H9 (cell line): Measurements from ENCODE around the gene PELI2. TPM values are rescaled to one million over a fixed set of nuclear protein-coding genes. Genes with fewer than 3 reads are reported as not detected.

Source experiments
- DNase-seq: peaks from one replicate; pipeline ENCODE4 v3.0.0-alpha.2; 2017
- H2AFZ ChIP-seq: one replicate; pipeline ENCODE4 v1.6.1; 2013; ENCODE audit warnings: mild to moderate bottlenecking, low read length, control low read depth, moderate library complexity
- H2AK5ac ChIP-seq: 2 replicates; pipeline ENCODE4 v1.6.1; 2013; ENCODE audit warnings: low read length, control low read depth, mixed read lengths; ENCODE audit not compliant: insufficient read length
- H2BK120ac ChIP-seq: one replicate; pipeline ENCODE4 v1.6.1; 2013; ENCODE audit warnings: low read depth, mild to moderate bottlenecking, low read length, control low read depth, inconsistent platforms; ENCODE audit not compliant: poor library complexity, severe bottlenecking
- H2BK12ac ChIP-seq: 2 replicates; pipeline ENCODE4 v1.6.1; 2013; ENCODE audit warnings: low read length, control low read depth, mixed read lengths, low read depth; ENCODE audit not compliant: insufficient read length
- H2BK15ac ChIP-seq: 2 replicates; pipeline ENCODE4 v1.6.1; 2013; ENCODE audit warnings: low read depth, low read length, control low read depth
- H2BK20ac ChIP-seq: one replicate; pipeline ENCODE4 v1.6.1; 2013; ENCODE audit warnings: low read depth, mild to moderate bottlenecking, low read length, control low read depth, inconsistent platforms; ENCODE audit not compliant: poor library complexity, severe bottlenecking
- H2BK5ac ChIP-seq: 2 replicates; pipeline ENCODE4 v1.6.1; 2013; ENCODE audit warnings: low read length, control low read depth, mixed read lengths; ENCODE audit not compliant: insufficient read length
- H3K14ac ChIP-seq: 2 replicates; pipeline ENCODE4 v1.6.1; 2013; ENCODE audit warnings: low read length, control low read depth; ENCODE audit not compliant: insufficient read depth
- H3K18ac ChIP-seq: 2 replicates; pipeline ENCODE4 v1.6.1; 2013; ENCODE audit warnings: low read depth, mild to moderate bottlenecking, mixed read lengths, low read length, control low read depth; ENCODE audit not compliant: insufficient read length
- H3K23ac ChIP-seq: 2 replicates; pipeline ENCODE4 v1.6.1; 2013; ENCODE audit warnings: low read length, control low read depth, mixed read lengths, low read depth; ENCODE audit not compliant: insufficient read length
- H3K23me2 ChIP-seq: 2 replicates; pipeline ENCODE4 v1.6.1; 2013; ENCODE audit warnings: low read depth, mild to moderate bottlenecking, mixed read lengths, low read length, control low read depth; ENCODE audit not compliant: insufficient read length, poor library complexity, severe bottlenecking
- H3K27ac ChIP-seq: 2 replicates; pipeline ENCODE4 v1.5.1; 2013; ENCODE audit warnings: low read length, control low read depth, mixed read lengths, low read depth; ENCODE audit not compliant: insufficient read length
- H3K27me3 ChIP-seq: 2 replicates; pipeline ENCODE4 v1.6.1; 2013; ENCODE audit warnings: low read length, control low read depth, inconsistent platforms; ENCODE audit not compliant: insufficient read depth
- H3K4ac ChIP-seq: 2 replicates; pipeline ENCODE4 v1.6.1; 2013; ENCODE audit warnings: low read depth, mild to moderate bottlenecking, control low read depth, inconsistent platforms, low read length, moderate library complexity
- H3K4me1 ChIP-seq: 2 replicates; pipeline ENCODE4 v1.6.1; 2013; ENCODE audit warnings: low read length, control low read depth, inconsistent platforms; ENCODE audit not compliant: insufficient read depth
- H3K4me2 ChIP-seq: 2 replicates; pipeline ENCODE4 v1.6.1; 2013; ENCODE audit warnings: low read length, control low read depth, mixed read lengths; ENCODE audit not compliant: insufficient read length, insufficient read depth
- H3K56ac ChIP-seq: 2 replicates; pipeline ENCODE4 v1.6.1; 2013; ENCODE audit warnings: low read depth, mild to moderate bottlenecking, mixed read lengths, low read length, control low read depth; ENCODE audit not compliant: insufficient read length
- H3K79me1 ChIP-seq: 2 replicates; pipeline ENCODE4 v1.6.1; 2013; ENCODE audit warnings: low read depth, mild to moderate bottlenecking, moderate library complexity, low read length, control low read depth, inconsistent platforms; ENCODE audit not compliant: insufficient read depth, poor library complexity, severe bottlenecking
- H3K79me2 ChIP-seq: 2 replicates; pipeline ENCODE4 v1.6.1; 2013; ENCODE audit warnings: low read length, control low read depth, inconsistent platforms; ENCODE audit not compliant: insufficient read depth
- H3K9ac ChIP-seq: 2 replicates; pipeline ENCODE4 v1.6.1; 2013; ENCODE audit warnings: low read length, control low read depth, mixed read lengths; ENCODE audit not compliant: insufficient read length; ENCODE audit errors: extremely low read depth
- H3K9me3 ChIP-seq: one replicate; pipeline ENCODE4 v1.6.1; 2013; ENCODE audit warnings: low read depth, low read length, inconsistent platforms; ENCODE audit not compliant: control insufficient read depth
- H3T11ph ChIP-seq: one replicate; pipeline ENCODE4 v1.6.1; 2013; ENCODE audit warnings: mild to moderate bottlenecking, low read length, control low read depth, inconsistent platforms
- H4K20me1 ChIP-seq: one replicate; pipeline ENCODE4 v1.6.1; 2013; ENCODE audit not compliant: control insufficient read depth, insufficient read length, insufficient read depth
- H4K5ac ChIP-seq: 2 replicates; pipeline ENCODE4 v1.6.1; 2013; ENCODE audit warnings: low read depth, mild to moderate bottlenecking, mixed read lengths, low read length, control low read depth; ENCODE audit not compliant: insufficient read length
- H4K8ac ChIP-seq: replicated peaks from 2 replicates; pipeline ENCODE4 v1.6.1; 2013; ENCODE audit warnings: low read length, control low read depth, mixed read lengths, low read depth; ENCODE audit not compliant: insufficient read length
- H4K91ac ChIP-seq: 2 replicates; pipeline ENCODE4 v1.6.1; 2013; ENCODE audit warnings: low read depth, mild to moderate bottlenecking, moderate library complexity, mixed read lengths, low read length, control low read depth; ENCODE audit not compliant: insufficient read length
- H3K27ac Mint-ChIP-seq, 3 experiments: 2 replicates in 2 of 3; 3 replicates in 1 of 3; pipeline ENCODE4 v1.8.0; 2020 to 2021; ENCODE audit warnings: mixed read lengths in 3 of 3, mild to moderate bottlenecking in 1 of 3, moderate library complexity in 1 of 3
- H3K27me3 Mint-ChIP-seq: 2 replicates; pipeline ENCODE4 v1.8.0; 2021; ENCODE audit warnings: low read depth, mild to moderate bottlenecking, moderate library complexity, mixed read lengths
- H3K36me3 Mint-ChIP-seq, 3 experiments: 2 replicates in 2 of 3; 3 replicates in 1 of 3; pipeline ENCODE4 v1.8.0; 2020 to 2021; ENCODE audit warnings: low read depth in 3 of 3, mixed read lengths in 3 of 3; ENCODE audit not compliant: insufficient read depth in 1 of 3
- H3K4me1 Mint-ChIP-seq, 2 experiments: 2 replicates each; pipeline ENCODE4 v1.8.0; 2020; ENCODE audit warnings: mixed read lengths in 2 of 2
- H3K4me3 Mint-ChIP-seq, 2 experiments: 2 replicates in 1 of 2; 3 replicates in 1 of 2; pipeline ENCODE4 v1.8.0; 2020 to 2021; ENCODE audit warnings: mild to moderate bottlenecking in 2 of 2, mixed read lengths in 2 of 2, moderate library complexity in 1 of 2
- H3K9me3 Mint-ChIP-seq, 2 experiments: 2 replicates in 1 of 2; 3 replicates in 1 of 2; pipeline ENCODE4 v1.8.0; 2020; ENCODE audit warnings: mild to moderate bottlenecking in 2 of 2, mixed read lengths in 2 of 2, moderate library complexity in 1 of 2
- CTCF ChIP-seq: fragments of 200-600 bp; sonication (generic); conservative IDR thresholded peaks from 3 replicates; pipeline ENCODE4 v1.8.0; 2021; ENCODE audit warnings: antibody characterized with exemption, mild to moderate bottlenecking
- WGBS: extraction: QIAGEN DNeasy Blood & Tissue Kit; methylation state at CpG from one replicate; pipeline ENCODE4 v1.1.7; 2013; ENCODE audit warnings: missing lambda C conversion rate, low lambda C conversion rate, mixed read lengths; ENCODE audit not compliant: insufficient read length; ENCODE audit errors: extremely low coverage; 5-methylcytosine and 5-hydroxymethylcytosine counted together
- total RNA-seq: library from RNA; stranded (reverse); gene quantifications from 2 replicates; pipeline ENCODE4 v1.2.1, GENCODE V29; 2021

Gene PELI2
- total RNA-seq, 1 experiment from 2014 or later: 18.0 TPM

- no peaks in the 10 kb centered on the region for H3K27me3 ChIP-seq
- no peaks in the 10 kb centered on the region for H3K4me1 ChIP-seq
- no peak for DNase-seq
- H2BK15ac ChIP-seq: no peak overlapping the region
- H2BK5ac ChIP-seq: no peak overlapping the region
- H2BK120ac ChIP-seq: no peak overlapping the region
- H3K36me3 Mint-ChIP-seq: no peaks in the 10 kb centered on the region
- H3K9me3 Mint-ChIP-seq: no peaks in the 10 kb centered on the region
- WGBS: no CpG with 5 or more reads among the region's 2 CpGs
- no peak overlapping the region for H3K27ac ChIP-seq
- no peak overlapping the region for H3K18ac ChIP-seq
- H4K8ac ChIP-seq: no peak overlapping the region
- H3K14ac ChIP-seq: no peak overlapping the region
- no peaks in the 10 kb centered on the region for H3K9me3 ChIP-seq
- no peak overlapping the region for H4K91ac ChIP-seq
- no peak overlapping the region for H3K56ac ChIP-seq
- H2BK20ac ChIP-seq: no peak overlapping the region
- peaks cover 8 to 14% of the 10 kb centered on the region in 2 experiments for H3K4me1 Mint-ChIP-seq
- TF ChIP-seq CTCF: no peak
- H2BK12ac ChIP-seq: no peak overlapping the region
- no peaks in the 10 kb centered on the region for H3K27me3 Mint-ChIP-seq
- no peak overlapping the region for H3K4me2 ChIP-seq
- H3K79me1 ChIP-seq: peaks cover 3% of the 10 kb centered on the region
- H4K5ac ChIP-seq: no peak overlapping the region
- H3K4ac ChIP-seq: no peak overlapping the region
- H3T11ph ChIP-seq: no peak overlapping the region
- H2AFZ ChIP-seq: no peak overlapping the region
- H2AK5ac ChIP-seq: no peak overlapping the region
- no peak overlapping the region for H3K4me3 Mint-ChIP-seq
- no peaks in the 10 kb centered on the region for H3K79me2 ChIP-seq
- no peak overlapping the region; a peak in 1 of 7 replicates for H3K27ac Mint-ChIP-seq
- no peaks in the 10 kb centered on the region for H3K23me2 ChIP-seq
- H3K23ac ChIP-seq: no peak overlapping the region
- no peak overlapping the region for H3K9ac ChIP-seq
- H4K20me1 ChIP-seq: no peaks in the 10 kb centered on the region
Observed at GRCh38 chr14:56210571-56210970, 92.4 kb downstream of the PELI2 start.
